ENCODE results near the gene HOXD3.

The HOXD3 gene

GRCh38 chr2:176170602-176171305 lies 13.6 kb downstream of the HOXD3 start:
- in situ Hi-C loops (cut with MboI; ENCODE audit: low sequenced_read_pairs, unreplicated experiment), result no loop called here

DNA sequence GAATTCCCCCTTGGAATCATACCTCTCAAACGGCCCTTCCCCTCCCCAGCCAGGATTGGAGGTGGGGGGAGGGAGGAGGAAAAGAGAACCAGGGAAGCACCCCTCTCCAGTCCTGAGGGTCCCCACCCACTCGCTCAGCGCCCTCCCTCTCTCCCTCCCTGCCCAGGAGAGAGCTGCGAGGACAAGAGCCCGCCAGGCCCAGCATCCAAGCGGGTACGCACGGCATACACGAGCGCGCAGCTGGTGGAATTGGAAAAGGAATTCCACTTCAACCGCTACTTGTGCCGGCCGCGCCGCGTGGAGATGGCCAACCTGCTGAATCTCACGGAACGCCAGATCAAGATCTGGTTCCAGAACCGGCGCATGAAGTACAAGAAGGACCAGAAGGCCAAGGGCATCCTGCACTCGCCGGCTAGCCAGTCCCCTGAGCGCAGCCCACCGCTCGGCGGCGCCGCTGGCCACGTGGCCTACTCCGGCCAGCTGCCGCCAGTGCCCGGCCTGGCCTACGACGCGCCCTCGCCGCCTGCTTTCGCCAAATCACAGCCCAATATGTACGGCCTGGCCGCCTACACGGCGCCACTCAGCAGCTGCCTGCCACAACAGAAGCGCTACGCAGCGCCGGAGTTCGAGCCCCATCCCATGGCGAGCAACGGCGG lies 14.4 kb downstream of the HOXD3 start:
- no peak for DNase-seq (ENCODE audit: low spot score)
- TF ChIP-seq, protein P1, sequence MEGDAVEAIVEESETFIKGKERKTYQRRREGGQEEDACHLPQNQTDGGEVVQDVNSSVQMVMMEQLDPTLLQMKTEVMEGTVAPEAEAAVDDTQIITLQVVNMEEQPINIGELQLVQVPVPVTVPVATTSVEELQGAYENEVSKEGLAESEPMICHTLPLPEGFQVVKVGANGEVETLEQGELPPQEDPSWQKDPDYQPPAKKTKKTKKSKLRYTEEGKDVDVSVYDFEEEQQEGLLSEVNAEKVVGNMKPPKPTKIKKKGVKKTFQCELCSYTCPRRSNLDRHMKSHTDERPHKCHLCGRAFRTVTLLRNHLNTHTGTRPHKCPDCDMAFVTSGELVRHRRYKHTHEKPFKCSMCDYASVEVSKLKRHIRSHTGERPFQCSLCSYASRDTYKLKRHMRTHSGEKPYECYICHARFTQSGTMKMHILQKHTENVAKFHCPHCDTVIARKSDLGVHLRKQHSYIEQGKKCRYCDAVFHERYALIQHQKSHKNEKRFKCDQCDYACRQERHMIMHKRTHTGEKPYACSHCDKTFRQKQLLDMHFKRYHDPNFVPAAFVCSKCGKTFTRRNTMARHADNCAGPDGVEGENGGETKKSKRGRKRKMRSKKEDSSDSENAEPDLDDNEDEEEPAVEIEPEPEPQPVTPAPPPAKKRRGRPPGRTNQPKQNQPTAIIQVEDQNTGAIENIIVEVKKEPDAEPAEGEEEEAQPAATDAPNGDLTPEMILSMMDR (IDR thresholded peaks at IDR 0.05; ENCODE audit: borderline replicate concordance, control extremely low read depth, extremely low read depth, insufficient read depth, missing control alignments), result no peak
- in situ Hi-C loops (cut with MboI; ENCODE audit: low sequenced_read_pairs, unreplicated experiment), result no loop called here

More at GRCh38 chr2:176170602-176171305, 13.6 kb downstream of the HOXD3 start:
- no peak for DNase-seq (ENCODE audit: low spot score)
- TF ChIP-seq, protein P1 (IDR thresholded peaks at IDR 0.05; ENCODE audit: borderline replicate concordance, control extremely low read depth, extremely low read depth, insufficient read depth, missing control alignments), result no peak

GRCh38 chr2:176172007-176172894 lies 15.1 kb downstream of the HOXD3 start:
- DNase-seq (ENCODE audit: low spot score), result peak; percentile 11
- in situ Hi-C loops (cut with MboI; ENCODE audit: low sequenced_read_pairs, unreplicated experiment), result no loop called here
- TF ChIP-seq, protein P1 (IDR thresholded peaks at IDR 0.05; ENCODE audit: borderline replicate concordance, control extremely low read depth, extremely low read depth, insufficient read depth, missing control alignments), result no peak

DNA sequence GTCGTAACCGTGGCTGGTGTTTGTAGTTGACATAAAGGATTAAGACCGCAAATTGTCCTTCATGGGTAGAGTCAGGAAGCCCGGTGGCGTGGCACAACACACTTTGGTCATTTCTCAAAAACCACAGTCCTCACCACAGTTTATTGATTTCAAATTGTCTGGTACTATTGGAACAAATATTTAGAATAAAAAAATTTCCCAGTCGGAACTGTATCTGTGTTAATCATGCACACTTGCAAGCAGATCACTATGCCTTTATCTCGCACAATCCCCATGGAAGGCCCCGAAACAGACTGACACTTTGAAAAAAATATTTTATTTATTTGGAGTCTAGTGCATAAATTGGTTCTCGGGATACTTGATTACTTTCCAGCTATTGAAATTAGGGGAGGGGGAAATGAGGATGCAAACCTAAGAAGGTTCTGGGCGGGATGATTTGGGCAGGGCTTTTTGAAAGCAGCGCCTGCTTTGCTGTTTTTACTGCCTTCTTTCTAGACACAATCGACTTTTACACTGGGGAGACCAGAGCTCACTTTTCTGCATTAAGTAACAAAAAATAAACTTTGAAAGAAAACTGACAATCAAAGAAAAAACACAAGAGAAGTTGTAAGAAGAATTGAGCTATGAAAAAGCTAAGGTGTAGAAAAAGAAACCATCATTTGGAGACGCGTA lies 15.9 kb downstream of the HOXD3 start:
- TF ChIP-seq, protein P1 (IDR thresholded peaks at IDR 0.05; ENCODE audit: borderline replicate concordance, control extremely low read depth, extremely low read depth, insufficient read depth, missing control alignments), result no peak
- no peak for DNase-seq (ENCODE audit: low spot score)
- in situ Hi-C loops (cut with MboI; ENCODE audit: low sequenced_read_pairs, unreplicated experiment), result no loop called here

DNA sequence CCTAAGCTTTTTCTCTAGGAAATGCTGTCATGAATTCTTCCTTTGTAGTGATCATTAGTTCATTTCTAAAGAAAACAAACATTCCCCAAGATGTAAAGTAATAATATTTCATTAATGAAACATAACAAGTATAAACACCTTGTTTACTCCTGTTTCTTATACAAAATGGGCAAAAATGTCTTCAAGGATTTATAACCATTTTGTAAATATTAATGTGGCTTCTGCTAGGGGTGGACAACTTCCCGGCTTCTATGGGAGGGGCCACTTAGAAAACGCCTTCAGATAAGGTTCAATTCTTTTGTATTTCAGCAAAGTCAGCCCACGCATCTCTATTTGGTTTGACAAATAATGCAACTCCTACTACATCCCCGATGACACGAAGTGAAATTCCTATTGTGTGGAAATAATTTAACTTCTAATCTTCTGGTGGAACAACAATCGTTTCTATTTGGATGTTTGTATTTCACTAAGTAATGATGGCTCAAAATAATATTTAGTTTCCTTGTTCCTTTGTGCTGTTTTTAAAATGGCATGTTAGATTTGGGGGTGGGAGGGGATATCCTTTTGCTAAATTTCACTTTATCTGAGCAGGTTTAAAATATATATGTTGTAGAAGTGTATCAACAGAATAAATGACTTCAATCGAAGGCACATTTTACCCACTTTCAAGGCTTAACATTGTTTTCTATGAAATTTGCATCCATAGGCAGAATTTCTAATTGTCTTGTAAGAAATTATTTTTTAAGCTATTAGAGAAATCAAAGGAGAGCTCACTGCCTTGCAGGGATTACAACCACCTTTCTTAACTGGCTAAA lies 16.7 kb downstream of the HOXD3 start:
- TF ChIP-seq, protein P1 (IDR thresholded peaks at IDR 0.05; ENCODE audit: borderline replicate concordance, control extremely low read depth, extremely low read depth, insufficient read depth, missing control alignments), result no peak
- DNase-seq (ENCODE audit: low spot score), result peak; percentile 16
- in situ Hi-C loops (cut with MboI; ENCODE audit: low sequenced_read_pairs, unreplicated experiment), result no loop called here
